PC-3 (cell line): ENCODE measurements around the gene SAMD10. TPM values are rescaled to one million over a fixed set of nuclear protein-coding genes. Genes with fewer than 3 reads are reported as not detected.

ENCODE experiments used
- ATAC-seq: fragments of 200-7000 bp; cut with Tn5 transposase; 2 replicates; pipeline ENCODE4 v1.9.1; 2020; ENCODE audit warnings: mild to moderate bottlenecking, moderate library complexity
- BruUV-seq: library from RNA; stranded (reverse); fragments of 400-500 nt; replicated peaks from 2 replicates; lab custom pipeline; 2021; lab: Mats Ljungman, UMichigan
- CTCF ChIA-PET: fragments of 300-600 bp; sonication (Branson Sonifier 250); formaldehyde crosslinking; loops from one replicate; lab custom pipeline; 2022; ENCODE audit warnings: antibody characterized with exemption; lab: Charles Lee
- POLR2A ChIA-PET: fragments of 300-600 bp; sonication (Branson Sonifier 250); formaldehyde crosslinking; loops from one replicate; lab custom pipeline; 2022; ENCODE audit warnings: antibody characterized with exemption; ENCODE audit not compliant: unreplicated experiment; lab: Charles Lee
- DNase-seq: peaks from one replicate; pipeline ENCODE4 v3.0.0-alpha.2; 2015
- H2AFZ ChIP-seq: fragments of 300-600 bp; sonication (generic); 2 replicates; pipeline ENCODE4 v1.6.0; 2016; ENCODE audit warnings: antibody characterized with exemption, low read length
- H3F3A ChIP-seq: fragments of 300-600 bp; sonication (generic); one replicate; pipeline ENCODE4 v1.6.0; 2017; ENCODE audit warnings: antibody characterized with exemption, low read length, control low read depth, mild to moderate bottlenecking; ENCODE audit not compliant: unreplicated experiment
- H3K27ac ChIP-seq: fragments of 300-600 bp; sonication (generic); 2 replicates; pipeline ENCODE4 v1.5.1; 2016; ENCODE audit warnings: mild to moderate bottlenecking, low read length
- H3K27me3 ChIP-seq: fragments of 300-600 bp; sonication (generic); 2 replicates; pipeline ENCODE4 v1.6.1; 2016; ENCODE audit warnings: low read length, mixed read lengths
- H3K36me3 ChIP-seq: fragments of 300-600 bp; sonication (generic); 2 replicates; pipeline ENCODE4 v1.6.1; 2016; ENCODE audit warnings: low read depth, mixed run types, low read length, mixed read lengths
- H3K4me1 ChIP-seq: fragments of 300-600 bp; sonication (generic); 2 replicates; pipeline ENCODE4 v1.5.1; 2016; ENCODE audit warnings: low read length; ENCODE audit not compliant: insufficient read depth
- H3K4me2 ChIP-seq: fragments of 300-600 bp; sonication (generic); 2 replicates; pipeline ENCODE4 v1.6.0; 2016; ENCODE audit warnings: low read length
- H3K4me3 ChIP-seq: fragments of 300-600 bp; sonication (generic); 2 replicates; pipeline ENCODE4 v1.5.1; 2016; ENCODE audit warnings: mild to moderate bottlenecking, low read length, mixed read lengths
- H3K79me2 ChIP-seq: fragments of 300-600 bp; sonication (generic); 2 replicates; pipeline ENCODE4 v1.6.1; 2017; ENCODE audit warnings: low read length, mixed read lengths
- H3K9ac ChIP-seq: fragments of 300-600 bp; sonication (generic); 2 replicates; pipeline ENCODE4 v1.6.0; 2016; ENCODE audit warnings: mild to moderate bottlenecking, low read length
- H3K9me2 ChIP-seq: fragments of 300-600 bp; sonication (generic); replicated peaks from 2 replicates; pipeline ENCODE4 v1.6.1; 2016; ENCODE audit warnings: mixed run types, low read length, mixed read lengths
- H3K9me3 ChIP-seq: fragments of 300-600 bp; sonication (generic); 2 replicates; pipeline ENCODE4 v1.6.1; 2016; ENCODE audit warnings: low read length, mixed read lengths
- H4K20me1 ChIP-seq: fragments of 300-600 bp; sonication (generic); 2 replicates; pipeline ENCODE4 v1.6.1; 2016; ENCODE audit warnings: low read length, mixed read lengths
- CTCF ChIP-seq: fragments of 300-600 bp; sonication (generic); conservative IDR thresholded peaks from 2 replicates; pipeline ENCODE4 v1.5.1; 2017; ENCODE audit warnings: antibody characterized with exemption, low read depth, mild to moderate bottlenecking, low read length
- EZH2 ChIP-seq: fragments of 300-600 bp; sonication (generic); IDR thresholded peaks from one replicate; pipeline ENCODE4 v1.6.1; 2017; ENCODE audit warnings: antibody characterized with exemption, mild to moderate bottlenecking, low read length; ENCODE audit not compliant: unreplicated experiment
- EZH2phosphoT487 ChIP-seq: fragments of 300-600 bp; sonication (generic); IDR thresholded peaks from 2 replicates; pipeline ENCODE4 v1.6.1; 2018; ENCODE audit warnings: mild to moderate bottlenecking, antibody characterized with exemption, low read length, borderline replicate concordance
- intact Hi-C: fragments of 100-400 bp; cut with micrococcal nuclease; formaldehyde crosslinking; loops from 2 replicates; pipeline ENCODE4 v1.9.0; 2023
- total RNA-seq: library from RNA; depleted of rRNA; stranded (reverse); fragments of >200 nt; gene quantifications from 2 replicates; pipeline ENCODE4 v1.2.3, GENCODE V29; 2014

SAMD10 gene
- total RNA-seq, 1 experiment from 2014 or later, result 7.4 TPM

- Histone ChIP-seq H3K4me1 (peaks cover 4% of the 10 kb centered on the region; the same call in 1 of the 2 replicates), H3K79me2 (no peaks in the 10 kb centered on the region), H2AFZ (no peak overlapping the region), H3K9me3 (no peaks in the 10 kb centered on the region), H3F3A (peaks cover 9% of the 10 kb centered on the region), H3K36me3 (peaks cover 18% of the 10 kb centered on the region), H3K9ac (no peak overlapping the region), H3K4me2 (no peak overlapping the region), H3K27me3 (no peaks in the 10 kb centered on the region), H3K4me3 (no peak overlapping the region), H4K20me1 (peaks cover 16% of the 10 kb centered on the region; the same call in 1 of the 2 replicates), H3K27ac (no peak overlapping the region), H3K9me2 (no peaks in the 10 kb centered on the region)
- ATAC-seq, result no peak
- no peak for TF ChIP-seq EZH2phosphoT487
- TF ChIP-seq CTCF, result no peak
- no peak for DNase-seq
- TSS peak; percentile 43 for BruUV-seq
- ChIA-PET CTCF (no interaction called here), POLR2A (interaction anchor here (0.5 kb wide), 1 partner anchor 29 kb away, joined by 5 read pairs; no protein-coding TSS in a partner anchor)
- intact Hi-C loops, result no loop called here
Measured at GRCh38 chr20:63940071-63940471, 39.4 kb downstream of the SAMD10 start.

GRCh38 chr20:63939061-63939935, 40.1 kb downstream of the SAMD10 start:
- POLR2A ChIA-PET, result interaction anchor here (0.5 to 0.6 kb wide), 2 partner anchors 28 to 83 kb away, joined by 5 read pairs; no protein-coding TSS in a partner anchor
- intact Hi-C loops, result no loop called here
- CTCF ChIA-PET, result no interaction called here

More at GRCh38 chr20:63939061-63939935, 40.1 kb downstream of the SAMD10 start:
- no peak overlapping the region for H3K27ac ChIP-seq
- peaks cover 4% of the 10 kb centered on the region; the same call in 1 of the 2 replicates for H3K4me1 ChIP-seq
- no peaks in the 10 kb centered on the region for H3K79me2 ChIP-seq
- H3K9me2 ChIP-seq, result no peaks in the 10 kb centered on the region
- peaks cover 21% of the 10 kb centered on the region for H3K36me3 ChIP-seq
- no peak overlapping the region for H3K4me3 ChIP-seq
- peaks cover 9% of the 10 kb centered on the region for H3F3A ChIP-seq
- H2AFZ ChIP-seq, result no peak overlapping the region
- no peak overlapping the region for H3K4me2 ChIP-seq
- peak; percentile 20; the same call in 1 of the 2 replicates for ATAC-seq
- H4K20me1 ChIP-seq, result peaks cover 16% of the 10 kb centered on the region; the same call in 1 of the 2 replicates
- no peaks in the 10 kb centered on the region for H3K9me3 ChIP-seq
- no peak for DNase-seq
- TF ChIP-seq EZH2 (no peak), CTCF (no peak), EZH2phosphoT487 (no peak)
- no peaks in the 10 kb centered on the region for H3K27me3 ChIP-seq
- BruUV-seq, result no TSS peak
- no peak overlapping the region for H3K9ac ChIP-seq
